ENCODE results near the gene KISS1.

GRCh38 chr1:204222764-204223055 is 26.4 kb upstream of the KISS1 start:
- TF ChIP-seq CTCF (IDR thresholded peaks at IDR 0.05; ENCODE audit: low read length) (no peak), EZH2 (optimal IDR thresholded peaks at IDR 0.05; ENCODE audit: low read depth, low read length) (no peak), EZH2phosphoT487 (IDR thresholded peaks at IDR 0.05; ENCODE audit: low read length) (no peak)

Data from MM.1S (cell line).